GM18858 (cell line): ENCODE data around the gene JPH3.

Source experiments
- ATAC-seq: cut with Tn5 transposase; IDR thresholded peaks from one replicate; pipeline ENCODE4 v1.9.1; 2021; ENCODE audit not compliant: unreplicated experiment

JPH3 gene

DNA sequence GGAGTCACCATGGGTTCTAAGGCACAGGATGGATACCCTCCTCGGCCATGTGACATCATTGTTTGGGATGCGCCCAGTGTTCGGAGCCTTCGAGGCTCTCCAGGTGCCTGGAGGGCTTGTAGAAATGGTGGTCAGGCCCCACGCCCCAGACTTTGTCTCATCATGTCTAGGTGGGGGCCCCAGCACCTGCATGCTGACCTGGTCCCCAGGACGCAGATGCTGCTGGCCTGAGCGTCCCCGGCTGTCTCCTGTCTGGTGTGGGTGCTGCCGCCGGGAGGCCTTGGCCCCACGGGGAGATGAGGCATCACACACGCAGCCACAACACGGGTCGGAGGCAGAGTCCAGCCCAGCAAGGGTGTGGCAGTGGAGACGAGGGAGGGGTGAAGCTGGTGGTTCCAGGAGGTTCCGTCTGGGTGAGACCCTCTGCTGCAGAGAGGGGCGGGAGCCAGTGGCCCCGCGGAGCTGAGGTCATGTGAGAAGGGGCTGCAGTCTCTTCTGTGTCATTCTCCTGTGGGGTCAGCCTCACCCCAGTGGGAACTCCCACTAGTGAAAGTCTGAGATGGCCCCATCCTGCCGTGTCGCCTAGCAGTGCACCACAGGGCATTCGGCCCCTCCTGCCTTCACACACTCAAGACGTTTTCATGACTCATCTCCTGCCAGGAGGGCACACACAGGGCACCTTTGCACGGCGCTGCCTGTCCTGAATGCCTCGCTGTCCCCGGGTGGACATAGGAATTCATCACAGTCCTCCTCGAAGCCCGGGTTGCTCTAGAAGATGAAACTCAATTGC, 46.6 kb downstream of the JPH3 start:
- ATAC-seq: no peak

DNA sequence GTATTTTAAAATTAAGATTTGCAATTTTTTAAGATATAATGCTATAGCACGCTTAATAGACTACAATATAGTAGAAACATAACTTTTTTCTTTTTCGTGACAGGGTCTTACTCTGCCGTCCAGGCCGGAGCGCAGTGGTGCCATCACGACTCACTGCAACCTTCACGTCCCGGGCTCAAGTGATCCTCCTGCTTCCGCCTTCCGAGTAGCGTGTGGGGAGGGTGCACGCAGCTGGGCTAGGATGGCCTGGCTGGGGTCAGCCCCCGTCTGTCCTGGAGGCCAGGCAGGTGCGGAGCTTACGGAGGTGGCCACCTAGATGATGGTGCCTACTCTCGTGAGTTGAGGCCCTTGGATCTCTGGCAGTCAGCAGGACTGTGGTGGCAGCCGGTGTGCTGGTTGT, 50.1 kb downstream of the JPH3 start:
- ATAC-seq: no peak

DNA sequence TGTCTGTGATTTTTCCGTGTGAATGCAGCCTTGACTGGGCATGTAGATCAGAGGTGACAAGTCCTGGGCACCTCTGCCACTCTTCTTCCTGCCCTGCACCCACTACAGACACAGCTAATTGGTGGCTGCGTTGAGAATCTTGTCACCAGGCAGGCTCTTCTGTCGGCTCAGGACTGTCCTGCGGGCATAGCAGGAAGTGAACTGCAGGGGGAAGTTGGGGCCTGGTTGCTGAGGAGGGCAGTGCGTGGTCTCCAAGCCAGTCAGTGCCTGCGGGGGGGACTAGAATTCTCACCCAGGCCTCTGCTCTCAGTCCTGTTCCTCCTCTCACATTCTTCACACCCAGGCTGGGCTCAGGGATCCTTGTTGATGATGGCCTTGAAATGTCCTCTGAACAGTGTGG, 50.5 kb downstream of the JPH3 start:
- no peak for ATAC-seq

DNA sequence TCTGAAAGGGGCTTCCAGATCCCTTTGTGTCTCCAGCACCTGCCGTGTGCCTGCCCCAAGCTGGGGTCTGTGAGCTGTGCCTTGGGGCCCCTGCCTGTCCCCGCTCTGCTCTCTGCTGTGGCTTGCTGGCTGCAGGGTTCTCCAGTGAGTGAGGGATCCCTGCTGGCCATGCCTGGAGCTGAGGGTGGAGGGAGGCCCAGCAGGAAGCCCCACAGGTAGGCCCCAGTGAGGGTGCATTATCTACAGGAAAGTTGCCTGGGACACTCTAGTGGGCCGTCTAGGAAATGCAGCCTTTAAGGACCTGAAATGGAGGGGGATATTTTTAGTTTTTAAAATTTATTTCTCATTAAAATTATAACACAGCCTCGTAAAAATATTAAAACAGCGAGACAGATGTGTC, 50.9 kb downstream of the JPH3 start:
- ATAC-seq: no peak

DNA sequence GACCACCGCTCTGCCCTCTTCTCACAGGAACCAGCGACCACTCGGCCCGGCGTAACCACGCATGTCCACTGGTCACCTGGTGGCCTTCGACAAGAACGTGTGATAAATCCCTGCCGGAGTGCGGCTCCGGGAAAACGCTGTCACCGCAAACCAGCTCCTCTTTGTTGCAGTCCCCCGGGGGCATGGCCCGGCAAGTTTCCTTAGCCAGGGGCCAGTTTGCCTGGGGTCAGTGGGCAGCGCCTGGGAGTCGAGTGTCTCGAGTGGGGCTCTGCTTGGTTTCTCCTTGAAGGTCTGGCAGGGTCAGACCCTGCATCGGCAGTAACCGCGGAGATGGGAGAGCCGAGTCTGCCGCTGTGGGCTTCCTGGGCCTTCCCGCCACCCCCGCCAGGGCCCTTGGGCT, 52.5 kb downstream of the JPH3 start:
- no peak for ATAC-seq

DNA sequence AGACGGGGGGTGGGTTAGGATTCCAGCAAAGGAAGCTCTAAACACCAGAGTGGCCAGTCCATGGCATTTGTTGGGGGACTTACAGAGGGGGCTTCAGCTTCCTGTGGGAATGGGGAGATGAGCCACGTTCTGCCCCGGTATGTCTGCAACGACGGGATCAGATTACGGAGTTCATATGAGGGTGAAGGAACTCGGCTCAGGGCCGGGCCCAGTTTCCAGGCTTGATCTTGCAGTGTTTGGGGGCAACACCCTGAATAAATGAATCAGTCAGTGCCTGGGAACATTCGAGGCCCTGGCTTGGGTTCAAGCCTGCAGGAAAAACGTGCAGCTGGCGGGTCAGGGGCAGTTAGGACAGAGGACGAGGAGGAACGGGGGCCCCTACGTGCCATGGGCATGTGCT, 54.0 kb downstream of the JPH3 start:
- no peak for ATAC-seq

DNA sequence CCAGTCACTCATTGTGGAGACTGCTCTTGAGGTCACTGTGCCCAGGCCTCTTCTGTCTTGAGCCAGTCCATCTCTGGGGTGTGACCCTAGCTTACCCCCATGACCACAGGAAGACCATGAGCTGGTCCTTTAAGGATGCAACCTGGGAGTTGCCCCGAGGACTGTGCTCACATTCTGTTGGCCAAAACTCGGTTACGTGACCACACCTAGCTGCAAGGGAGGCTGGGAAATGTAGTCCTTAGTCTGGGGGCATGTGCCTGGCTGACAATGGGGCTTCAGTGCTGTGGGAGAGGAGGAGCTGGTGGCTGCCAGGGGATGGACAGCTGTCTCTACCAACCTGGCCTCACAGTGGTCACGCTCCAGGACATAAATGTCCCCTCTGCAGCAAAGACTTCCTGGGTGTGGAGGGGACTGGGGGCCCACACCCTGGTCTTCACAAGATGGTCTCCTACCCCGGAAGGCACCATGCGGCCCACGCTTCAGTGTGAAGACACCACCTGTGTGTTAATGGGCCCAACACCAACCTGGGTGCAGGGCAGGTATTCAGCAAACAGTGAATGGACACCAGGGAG, 55.4 kb downstream of the JPH3 start:
- ATAC-seq: no peak

DNA sequence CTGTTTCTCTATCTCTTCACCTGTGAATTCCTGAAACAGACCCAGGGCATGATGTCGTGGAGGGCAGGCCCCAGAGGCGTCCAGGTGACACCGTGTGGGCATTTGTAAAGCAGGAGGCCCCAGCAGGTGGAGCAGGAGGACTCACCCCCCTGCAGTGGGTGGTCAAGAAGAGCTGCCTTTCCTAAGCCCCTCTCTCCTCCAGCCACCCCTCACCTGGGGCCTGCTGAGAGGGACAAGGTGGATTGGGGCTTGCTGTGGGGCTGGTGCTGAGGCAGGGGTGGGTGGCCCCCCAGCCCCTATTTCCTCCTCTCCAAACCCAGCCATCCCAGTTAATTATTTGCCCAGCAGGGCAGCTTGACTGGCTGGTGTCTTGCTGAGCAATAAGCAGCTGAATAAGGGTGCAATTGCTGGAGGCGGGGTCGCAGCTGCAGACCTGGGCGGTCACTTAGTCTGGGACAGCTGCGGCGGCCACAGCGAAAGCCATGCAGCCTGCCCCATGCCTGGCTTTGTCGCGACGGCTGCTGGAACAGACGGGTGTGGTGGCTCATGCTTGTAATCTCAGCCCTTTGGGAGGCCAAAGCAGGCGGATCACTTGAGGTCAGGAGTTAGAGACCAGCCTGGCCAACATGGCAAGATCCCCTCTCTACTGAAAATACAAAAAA, 56.4 kb downstream of the JPH3 start:
- ATAC-seq: no peak

DNA sequence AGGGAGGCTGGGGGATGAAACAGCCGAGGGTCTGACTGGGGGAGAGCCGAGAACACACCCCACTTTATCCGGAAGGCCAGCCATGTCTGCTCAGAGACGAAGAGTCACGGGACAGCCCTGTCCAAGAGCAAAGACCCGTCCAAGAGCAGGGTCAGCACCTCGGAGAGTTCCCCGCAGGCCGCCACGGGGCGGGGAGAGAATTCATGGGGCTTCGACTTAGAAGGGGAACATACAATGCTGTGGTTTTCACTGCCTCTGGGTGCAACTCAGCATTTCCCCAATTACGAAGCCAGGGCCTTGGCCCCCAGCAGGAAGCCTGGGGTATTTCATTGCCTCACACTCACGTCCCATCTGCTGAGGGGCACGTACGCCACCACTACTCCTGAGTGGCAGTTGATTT, 59.3 kb downstream of the JPH3 start:
- ATAC-seq: no peak

DNA sequence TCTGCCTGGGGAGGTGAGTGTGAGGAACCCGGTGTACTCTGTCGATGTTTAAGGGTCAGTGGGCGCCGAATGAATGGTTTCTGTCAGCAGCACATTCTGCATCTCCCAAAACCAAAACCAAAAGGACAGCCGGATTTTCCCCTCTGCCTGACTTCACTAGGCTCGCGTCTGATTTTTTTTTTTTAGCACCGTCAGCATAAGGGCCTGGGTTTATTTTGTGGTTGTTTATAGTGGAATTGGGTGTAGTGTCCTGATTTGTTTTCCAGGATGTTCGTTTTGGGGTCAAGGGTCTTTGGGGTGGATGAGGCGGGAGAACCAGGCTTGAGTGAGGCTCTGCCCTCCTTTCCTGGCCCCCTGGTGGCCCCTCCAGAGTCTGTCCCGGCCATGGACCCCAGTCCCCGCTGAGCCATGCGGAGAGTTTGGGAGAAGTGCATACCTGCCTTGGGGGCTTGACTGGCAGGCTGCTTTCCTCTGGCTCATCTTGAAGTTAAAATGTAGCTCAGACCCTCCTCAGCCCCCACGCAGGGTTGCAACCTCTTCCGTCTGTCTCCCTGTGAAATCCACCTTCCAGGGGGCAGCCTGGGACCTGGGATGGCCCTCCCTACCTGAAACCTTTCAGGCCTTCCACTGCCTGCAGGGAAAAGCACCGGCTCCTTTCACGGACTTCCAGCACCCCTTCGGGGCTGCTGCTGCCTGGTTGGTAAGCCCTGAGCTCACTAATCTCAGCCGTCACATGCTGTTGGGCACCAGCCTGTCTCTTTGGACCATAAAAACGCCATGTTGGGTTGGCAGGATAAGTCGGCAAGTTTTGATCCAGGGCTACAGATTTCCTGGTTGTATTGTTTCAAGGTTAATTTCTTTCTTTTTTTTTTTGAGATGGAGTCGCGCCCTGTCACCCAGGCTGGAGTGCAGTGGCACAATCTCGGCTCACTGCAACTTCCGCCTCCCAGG, 60.2 kb downstream of the JPH3 start:
- ATAC-seq: no peak

DNA sequence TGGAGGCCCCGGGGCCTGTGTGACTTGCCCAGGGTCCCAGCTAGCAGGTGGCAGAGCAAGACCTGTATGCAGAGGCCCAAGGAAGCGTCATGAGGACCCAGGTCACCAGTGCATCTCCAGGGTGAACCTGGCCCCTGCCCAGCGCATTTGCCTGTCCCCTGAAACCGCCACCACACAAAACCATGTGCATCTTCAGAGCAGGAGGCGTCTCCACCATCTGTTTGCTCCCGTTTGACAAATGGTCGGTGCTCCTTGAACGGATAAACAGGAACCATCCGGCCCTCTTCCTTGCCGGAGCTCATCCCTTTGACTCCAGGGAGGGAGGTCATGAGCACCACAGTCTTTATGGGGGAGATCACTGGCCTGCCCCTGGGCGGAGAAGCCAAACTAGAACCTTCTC, 62.5 kb downstream of the JPH3 start:
- no peak for ATAC-seq

DNA sequence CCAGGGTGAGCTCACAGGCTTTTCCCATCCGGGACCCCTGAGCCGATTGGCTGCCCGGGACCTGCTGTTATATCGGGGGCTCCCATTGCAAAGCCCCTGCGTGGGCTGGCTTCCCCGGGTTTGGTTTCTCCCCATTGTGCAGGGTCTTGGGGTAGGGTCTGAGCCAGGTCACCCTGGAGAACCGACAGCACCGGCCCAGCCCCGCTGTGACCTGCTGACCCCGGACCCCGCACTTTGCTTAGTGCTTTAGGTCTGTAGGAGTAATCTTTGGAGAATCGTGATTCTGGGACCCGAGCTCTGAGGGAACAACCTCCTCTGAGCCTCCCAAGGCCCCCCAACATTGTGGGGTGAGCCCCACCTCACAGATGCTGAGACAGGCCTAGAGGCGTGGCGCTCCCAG, 62.9 kb downstream of the JPH3 start:
- ATAC-seq: no peak

DNA sequence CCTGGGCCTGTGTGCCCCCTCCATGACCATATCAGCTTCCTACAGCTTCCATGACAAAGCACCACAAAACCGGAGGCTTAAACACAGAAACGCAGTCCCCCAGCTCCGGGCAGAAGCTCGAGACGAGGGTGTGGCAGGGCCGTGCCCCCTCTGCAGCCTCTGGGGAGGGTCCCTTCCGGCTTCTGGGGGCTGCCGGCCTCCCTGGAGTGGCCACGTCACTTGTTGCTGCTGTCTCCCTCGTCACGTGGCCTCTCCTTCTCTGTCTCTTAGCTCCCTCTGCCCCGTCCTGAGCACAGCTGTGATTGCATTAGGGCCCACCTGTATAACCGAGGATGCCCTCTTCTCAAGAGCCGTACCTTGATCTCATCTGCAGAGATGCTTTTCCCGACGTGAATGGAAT, 64.6 kb downstream of the JPH3 start:
- ATAC-seq: no peak

DNA sequence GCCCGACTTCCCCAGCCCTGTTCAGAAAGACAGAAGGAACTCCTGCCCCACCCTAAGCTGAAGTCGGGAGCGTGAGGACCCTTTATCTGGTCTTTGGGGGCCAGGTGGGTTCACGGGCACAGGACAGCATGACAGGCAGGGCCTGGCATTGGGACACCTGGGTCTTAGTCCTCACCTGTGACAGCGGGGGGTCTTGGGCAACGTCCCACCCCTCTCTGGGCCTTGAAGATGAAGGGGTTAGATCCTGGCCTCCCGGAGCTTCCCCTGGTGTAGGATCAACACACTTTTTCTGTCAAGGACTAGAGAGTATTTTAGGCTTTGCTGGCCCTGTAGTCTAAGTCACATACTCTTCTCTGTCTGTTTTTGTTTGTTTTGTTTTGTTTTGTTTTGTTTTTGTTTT, 65.1 kb downstream of the JPH3 start:
- ATAC-seq: no peak

DNA sequence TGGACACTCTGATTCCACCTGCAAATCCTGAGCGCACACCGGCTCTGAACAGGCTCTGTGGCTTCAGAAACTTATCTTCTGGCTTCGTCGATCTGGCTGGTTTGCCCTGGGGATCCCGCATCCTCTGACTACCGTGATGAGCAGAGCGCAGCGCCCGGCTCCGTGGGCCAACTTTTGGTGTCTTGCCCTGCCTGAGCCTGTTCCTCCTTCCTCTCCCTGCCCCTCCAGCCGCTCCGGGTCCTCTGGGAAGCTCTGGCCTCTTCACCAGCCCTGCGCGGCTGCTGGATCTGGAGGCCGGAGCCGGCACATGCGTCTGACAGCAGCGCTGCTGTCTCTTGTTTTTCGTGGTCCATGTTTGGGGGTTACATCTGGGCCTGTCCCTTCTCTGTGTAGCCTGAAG, 65.6 kb downstream of the JPH3 start:
- ATAC-seq: no peak

DNA sequence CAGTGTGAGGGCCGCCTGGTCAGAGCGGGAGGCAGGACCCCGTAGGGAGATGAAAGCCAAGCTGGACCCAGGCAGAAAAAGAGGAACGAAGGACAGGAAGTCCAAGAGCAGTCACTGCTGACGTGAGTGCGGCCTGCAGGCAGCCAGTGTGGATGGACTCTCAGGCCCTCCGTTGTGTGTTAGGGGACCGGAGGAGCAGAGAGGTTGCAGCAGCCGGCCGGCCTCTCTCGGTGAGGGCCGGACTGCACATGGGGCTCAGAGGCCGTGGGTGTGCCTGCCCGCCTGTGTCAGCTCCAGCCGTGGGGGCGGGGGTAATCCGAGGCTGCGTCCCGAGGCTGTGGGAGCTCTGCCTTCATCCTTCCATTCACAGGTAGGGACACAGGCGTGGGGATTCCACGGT, 67.4 kb downstream of the JPH3 start:
- ATAC-seq: no peak

DNA sequence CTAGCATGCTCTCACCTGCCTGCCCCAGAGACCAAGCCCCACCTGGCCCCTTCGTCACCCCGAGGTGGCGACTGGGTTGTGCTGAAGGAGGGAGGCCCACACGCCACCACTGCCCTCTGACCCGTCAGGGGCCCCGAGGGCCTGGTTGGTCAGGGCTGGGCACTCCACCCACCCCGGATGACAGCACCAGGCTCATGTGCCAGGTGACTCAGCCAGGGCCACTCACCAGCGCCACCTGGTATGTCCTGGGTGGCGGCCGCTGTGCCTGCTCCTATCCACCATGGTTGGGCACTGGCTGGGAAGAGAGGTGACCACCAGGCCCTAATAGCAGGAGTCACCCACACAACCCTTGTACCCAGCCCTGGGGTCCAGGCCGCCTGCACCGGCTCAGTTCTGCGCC, 68.9 kb downstream of the JPH3 start:
- no peak for ATAC-seq

DNA sequence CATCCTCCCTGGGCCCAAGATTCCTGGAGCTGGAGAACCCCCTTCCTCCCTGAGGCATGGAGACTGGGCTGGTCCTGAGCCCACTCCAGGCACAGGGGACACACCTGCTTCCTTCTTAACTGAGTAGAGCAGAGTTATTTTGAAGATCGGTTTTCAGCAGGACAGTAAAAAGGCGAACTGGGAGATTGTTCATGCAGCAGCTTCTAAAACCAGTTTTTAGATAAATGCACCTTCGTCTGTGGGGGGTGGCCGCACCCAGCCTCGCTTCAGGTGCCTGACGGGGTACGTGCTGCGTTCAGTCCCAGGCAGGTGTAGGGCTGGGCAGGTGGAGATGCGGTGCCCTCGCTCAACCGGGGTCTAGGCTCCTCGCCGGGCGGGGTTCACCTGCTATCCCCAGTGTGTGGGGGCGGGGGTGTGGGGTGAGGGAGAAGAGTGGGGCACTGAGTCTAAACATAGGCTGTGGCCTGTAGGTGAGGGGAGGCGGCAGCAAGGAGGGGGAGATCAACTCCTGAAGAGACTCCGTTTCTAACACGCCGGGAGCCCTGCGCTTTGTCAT, 69.5 kb downstream of the JPH3 start:
- no peak for ATAC-seq

DNA sequence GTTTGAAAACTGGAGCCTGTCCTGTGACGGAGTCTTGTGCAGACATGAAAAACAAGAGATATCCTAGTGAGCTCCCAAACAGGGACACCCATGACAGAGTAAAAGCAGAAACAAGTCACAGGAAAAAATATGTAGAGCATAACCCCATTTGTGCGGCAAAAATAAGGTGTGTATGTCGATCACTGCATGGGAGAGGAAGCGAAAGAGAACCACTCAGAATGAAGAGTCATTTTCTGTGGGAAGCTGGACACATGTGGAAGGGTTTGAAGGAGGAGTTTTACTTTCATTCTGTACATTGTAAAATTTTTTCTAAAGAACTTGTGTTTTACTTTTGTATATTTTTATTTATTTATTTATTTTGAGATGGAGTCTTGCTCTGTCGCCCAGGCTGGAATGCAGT, 72.1 kb downstream of the JPH3 start:
- ATAC-seq: no peak

DNA sequence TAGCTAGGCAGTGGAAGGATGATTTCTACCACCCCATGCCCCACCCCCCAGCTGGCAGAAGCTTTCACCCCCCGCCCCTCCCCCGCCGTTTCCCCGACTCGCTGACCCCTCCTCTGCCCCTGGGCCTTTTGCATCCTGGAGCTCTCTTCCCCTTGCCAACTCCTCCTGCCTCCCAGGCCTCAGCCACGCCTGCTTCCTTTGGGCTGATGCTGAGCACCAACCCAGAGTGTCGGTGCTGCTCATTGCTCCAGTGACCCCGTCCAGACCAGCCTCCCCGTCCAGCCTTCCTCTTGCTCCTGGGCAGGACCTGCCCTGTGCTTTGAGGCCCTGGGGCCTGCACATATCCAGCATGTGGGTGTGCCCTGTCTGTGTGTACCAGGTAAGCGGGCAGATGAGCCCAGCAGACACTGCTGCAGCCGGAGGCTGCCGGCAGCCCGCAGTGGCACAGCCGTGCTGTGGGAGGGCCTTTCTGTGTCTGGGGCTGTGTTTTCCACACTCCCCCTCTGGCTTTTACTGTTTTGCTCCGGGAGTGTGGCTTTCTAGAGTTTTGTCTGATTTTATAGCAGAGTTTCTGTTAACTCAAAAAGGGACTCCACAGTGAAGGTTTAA, 72.9 kb downstream of the JPH3 start:
- no peak for ATAC-seq

DNA sequence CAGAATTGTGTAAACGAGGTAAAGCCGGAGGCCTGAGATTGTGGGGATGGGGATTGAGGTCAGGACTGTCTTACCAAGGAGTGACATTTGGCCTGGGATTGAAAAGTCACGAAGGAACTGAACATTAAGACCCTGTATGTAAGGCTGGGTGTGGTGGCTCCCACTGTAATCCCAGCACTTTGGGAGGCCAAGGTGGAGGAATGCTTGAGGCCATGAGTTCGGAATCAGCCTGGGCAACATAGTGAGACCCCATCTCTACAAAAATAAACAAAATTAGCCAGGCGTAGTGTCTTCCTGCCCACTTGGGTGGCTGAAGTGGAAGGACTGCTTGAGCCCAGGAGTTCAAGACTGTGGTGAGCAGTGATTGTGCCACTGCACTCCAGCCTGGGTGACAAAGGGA, 75.5 kb downstream of the JPH3 start:
- no peak for ATAC-seq
